Neural cell (in vitro differentiated cells): Measurements from ENCODE around the gene IL1RAPL2. TPM values are rescaled to one million over a fixed set of nuclear protein-coding genes. Genes with fewer than 3 reads are reported as not detected.

ENCODE experiments used
- H2AFZ ChIP-seq: fragments of 200-600, 300-800 bp; sonication (generic), shearing (Covaris generic); 2 replicates; pipeline ENCODE4 v1.6.0; 2014; ENCODE audit warnings: low read depth, mild to moderate bottlenecking, antibody characterized with exemption, low read length, moderate library complexity
- H3F3A ChIP-seq: fragments of 200-600 bp; shearing (Covaris generic); 2 replicates; pipeline ENCODE4 v1.6.1; 2016; ENCODE audit warnings: mild to moderate bottlenecking, moderate library complexity, mixed read lengths, antibody characterized with exemption, low read length; ENCODE audit not compliant: insufficient read depth, poor library complexity, severe bottlenecking
- H3K27ac ChIP-seq: fragments of 200-600, 300-800 bp; sonication (generic), shearing (Covaris generic); 2 replicates; pipeline ENCODE4 v1.5.1; 2014; ENCODE audit warnings: mild to moderate bottlenecking, low read length, moderate library complexity
- H3K27me3 ChIP-seq: fragments of 300-800, 200-600 bp; sonication (generic), shearing (Covaris generic); 2 replicates; pipeline ENCODE4 v1.6.0; 2014; ENCODE audit warnings: mild to moderate bottlenecking, low read depth, low read length, moderate library complexity; ENCODE audit not compliant: insufficient read depth
- H3K36me3 ChIP-seq: fragments of 300-800, 200-600 bp; sonication (generic), shearing (Covaris generic); 2 replicates; pipeline ENCODE4 v1.5.1; 2014; ENCODE audit warnings: mild to moderate bottlenecking, antibody characterized with exemption, low read length, moderate library complexity; ENCODE audit not compliant: insufficient read depth
- H3K4me2 ChIP-seq: fragments of 300-800, 200-600 bp; sonication (generic), shearing (Covaris generic); 2 replicates; pipeline ENCODE4 v1.6.0; 2014; ENCODE audit warnings: mild to moderate bottlenecking, low read length
- H3K4me3 ChIP-seq: fragments of 300-800, 200-600 bp; sonication (generic), shearing (Covaris generic); 2 replicates; pipeline ENCODE4 v1.5.1; 2014; ENCODE audit warnings: mild to moderate bottlenecking, low read length, moderate library complexity
- H3K79me2 ChIP-seq: fragments of 200-600 bp; shearing (Covaris generic); replicated peaks from 2 replicates; pipeline ENCODE4 v1.6.0; 2014; ENCODE audit warnings: mild to moderate bottlenecking, low read length, moderate library complexity; ENCODE audit not compliant: insufficient read depth
- H3K9ac ChIP-seq: fragments of 300-800, 200-600 bp; sonication (generic), shearing (Covaris generic); 2 replicates; pipeline ENCODE4 v1.6.1; 2016; ENCODE audit warnings: mild to moderate bottlenecking, low read length, mixed read lengths
- H3K9me2 ChIP-seq: fragments of 200-600 bp; shearing (Covaris generic); 2 replicates; pipeline ENCODE4 v1.6.1; 2016; ENCODE audit warnings: mild to moderate bottlenecking, low read length, mixed read lengths; ENCODE audit not compliant: insufficient read depth
- H3K9me3 ChIP-seq: fragments of 200-600, 300-800 bp; sonication (generic), shearing (Covaris generic); 2 replicates; pipeline ENCODE4 v1.6.1; 2016; ENCODE audit warnings: mild to moderate bottlenecking, mixed run types, low read length, moderate library complexity, mixed read lengths
- H4K20me1 ChIP-seq: fragments of 200-600 bp; shearing (Covaris generic); 2 replicates; pipeline ENCODE4 v1.6.1; 2016; ENCODE audit warnings: mild to moderate bottlenecking, mixed run types; ENCODE audit not compliant: insufficient read depth
- EZH2 ChIP-seq: fragments of 200-600, 300-800 bp; shearing (Covaris generic), sonication (generic); IDR thresholded peaks from 2 replicates; pipeline ENCODE4 v1.6.1; 2014; ENCODE audit warnings: antibody characterized with exemption, low read length, borderline replicate concordance, mild to moderate bottlenecking; ENCODE audit not compliant: insufficient read depth, poor library complexity, severe bottlenecking
- POLR2AphosphoS5 ChIP-seq: IDR thresholded peaks from 2 replicates; pipeline ENCODE4 v1.6.1; 2012
- RAD21 ChIP-seq: fragments of 450-650 bp; conservative IDR thresholded peaks from 2 replicates; pipeline ENCODE4 v1.6.1; 2014; ENCODE audit warnings: antibody characterized with exemption, mild to moderate bottlenecking, moderate library complexity
- SMC3 ChIP-seq: fragments of 450-650 bp; conservative IDR thresholded peaks from 2 replicates; pipeline ENCODE4 v1.6.1; 2014; ENCODE audit warnings: antibody characterized with exemption, mild to moderate bottlenecking, moderate library complexity; ENCODE audit not compliant: poor library complexity
- TAF1 ChIP-seq: IDR thresholded peaks from 2 replicates; pipeline ENCODE4 v1.6.1; 2012; ENCODE audit warnings: low read depth
- polyA plus RNA-seq: library from polyadenylated mRNA; depleted of rRNA; stranded (reverse); fragments of >200 nt; gene quantifications from 2 replicates; pipeline ENCODE4 v1.2.3, GENCODE V29; 2014
- TF ChIP-seq, protein P1 (sequence below): fragments of 450-650 bp; IDR thresholded peaks from 2 replicates; pipeline ENCODE4 v1.5.1; 2014; ENCODE audit warnings: antibody characterized with exemption, mild to moderate bottlenecking, moderate library complexity; ENCODE audit not compliant: poor library complexity, severe bottlenecking
- TF ChIP-seq, protein P2 (sequence below): IDR thresholded peaks from 2 replicates; pipeline ENCODE4 v1.6.1; 2012; ENCODE audit warnings: borderline replicate concordance

IL1RAPL2 gene
- polyA plus RNA-seq, 1 donor from 2014 or later = not detected

DNA sequence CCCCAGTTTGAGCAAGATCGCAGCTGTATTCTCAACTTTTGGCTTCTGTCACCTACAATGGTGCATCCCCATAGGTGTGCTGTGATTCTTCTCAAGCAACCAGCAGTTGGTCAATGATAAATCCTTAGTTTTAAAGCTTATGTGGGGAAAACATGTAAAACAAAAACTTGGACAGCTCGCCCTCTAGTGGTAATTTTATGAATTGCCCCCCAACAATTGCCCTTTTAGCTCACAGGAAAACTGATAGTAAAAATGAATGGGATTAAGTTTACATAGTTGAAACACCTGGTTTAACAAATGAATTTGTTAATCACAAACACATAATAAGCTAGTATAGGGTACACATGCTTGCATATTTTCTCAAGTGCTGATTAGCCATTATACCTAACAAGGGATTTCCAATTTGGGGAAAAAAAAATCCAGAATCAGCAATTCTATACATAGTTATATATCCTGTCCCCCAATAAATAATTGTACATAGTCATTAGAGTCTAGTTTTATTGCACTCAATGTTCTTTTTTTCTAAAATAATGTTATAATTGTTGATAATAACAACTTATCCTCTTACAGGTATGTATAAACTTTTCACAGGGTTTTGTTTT is 624.4 kb downstream of the IL1RAPL2 start:
- Histone ChIP-seq H3K4me2 (no peak overlapping the region), H3K79me2 (no peaks in the 10 kb centered on the region), H4K20me1 (no peaks in the 10 kb centered on the region), H3K27me3 (no peaks in the 10 kb centered on the region), H3K36me3 (no peaks in the 10 kb centered on the region), H3F3A (no peaks in the 10 kb centered on the region), H3K27ac (no peak overlapping the region), H3K9me2 (no peaks in the 10 kb centered on the region), H2AFZ (no peak overlapping the region), H3K4me3 (no peak overlapping the region), H3K9ac (no peak overlapping the region), H3K9me3 (no peaks in the 10 kb centered on the region)
- TF ChIP-seq, protein P1, sequence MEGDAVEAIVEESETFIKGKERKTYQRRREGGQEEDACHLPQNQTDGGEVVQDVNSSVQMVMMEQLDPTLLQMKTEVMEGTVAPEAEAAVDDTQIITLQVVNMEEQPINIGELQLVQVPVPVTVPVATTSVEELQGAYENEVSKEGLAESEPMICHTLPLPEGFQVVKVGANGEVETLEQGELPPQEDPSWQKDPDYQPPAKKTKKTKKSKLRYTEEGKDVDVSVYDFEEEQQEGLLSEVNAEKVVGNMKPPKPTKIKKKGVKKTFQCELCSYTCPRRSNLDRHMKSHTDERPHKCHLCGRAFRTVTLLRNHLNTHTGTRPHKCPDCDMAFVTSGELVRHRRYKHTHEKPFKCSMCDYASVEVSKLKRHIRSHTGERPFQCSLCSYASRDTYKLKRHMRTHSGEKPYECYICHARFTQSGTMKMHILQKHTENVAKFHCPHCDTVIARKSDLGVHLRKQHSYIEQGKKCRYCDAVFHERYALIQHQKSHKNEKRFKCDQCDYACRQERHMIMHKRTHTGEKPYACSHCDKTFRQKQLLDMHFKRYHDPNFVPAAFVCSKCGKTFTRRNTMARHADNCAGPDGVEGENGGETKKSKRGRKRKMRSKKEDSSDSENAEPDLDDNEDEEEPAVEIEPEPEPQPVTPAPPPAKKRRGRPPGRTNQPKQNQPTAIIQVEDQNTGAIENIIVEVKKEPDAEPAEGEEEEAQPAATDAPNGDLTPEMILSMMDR = peak; percentile 73
- no peak for TF ChIP-seq TAF1
- peak; percentile 77 for TF ChIP-seq RAD21
- TF ChIP-seq SMC3 = peak; percentile 81

DNA sequence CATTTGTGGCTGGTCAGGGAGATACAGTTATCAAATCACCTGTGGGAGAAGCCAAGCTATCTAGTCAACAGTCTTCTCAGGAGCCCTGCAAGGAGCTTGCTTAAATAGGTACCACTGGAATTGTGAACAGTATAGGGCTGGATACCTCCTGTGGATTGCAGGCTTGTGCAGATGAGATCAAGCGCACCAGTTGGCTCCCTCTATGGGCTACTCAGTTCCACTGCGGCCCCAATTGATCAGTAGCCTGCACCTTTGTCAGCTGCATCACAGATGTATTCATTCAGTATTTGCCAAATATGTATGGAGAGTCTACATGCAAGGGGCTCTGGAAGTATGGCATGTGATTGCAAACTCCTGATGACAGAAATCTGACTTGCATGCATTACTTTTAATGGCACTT is 625.9 kb downstream of the IL1RAPL2 start:
- Histone ChIP-seq H3F3A (no peaks in the 10 kb centered on the region), H3K27me3 (no peaks in the 10 kb centered on the region)

More for the DNA sequence above, 625.9 kb downstream of the IL1RAPL2 start:
- H3K9ac ChIP-seq = no peak overlapping the region
- no peak overlapping the region for H3K4me2 ChIP-seq
- no peaks in the 10 kb centered on the region for H3K9me3 ChIP-seq
- H4K20me1 ChIP-seq = no peaks in the 10 kb centered on the region
- no peaks in the 10 kb centered on the region for H3K79me2 ChIP-seq
- H3K4me3 ChIP-seq = no peak overlapping the region
- H2AFZ ChIP-seq = no peak overlapping the region
- TF ChIP-seq SMC3 (peak; percentile 51), TAF1 (no peak), EZH2 (no peak), POLR2AphosphoS5 (no peak), RAD21 (peak; percentile 42)
- TF ChIP-seq, protein P2, sequence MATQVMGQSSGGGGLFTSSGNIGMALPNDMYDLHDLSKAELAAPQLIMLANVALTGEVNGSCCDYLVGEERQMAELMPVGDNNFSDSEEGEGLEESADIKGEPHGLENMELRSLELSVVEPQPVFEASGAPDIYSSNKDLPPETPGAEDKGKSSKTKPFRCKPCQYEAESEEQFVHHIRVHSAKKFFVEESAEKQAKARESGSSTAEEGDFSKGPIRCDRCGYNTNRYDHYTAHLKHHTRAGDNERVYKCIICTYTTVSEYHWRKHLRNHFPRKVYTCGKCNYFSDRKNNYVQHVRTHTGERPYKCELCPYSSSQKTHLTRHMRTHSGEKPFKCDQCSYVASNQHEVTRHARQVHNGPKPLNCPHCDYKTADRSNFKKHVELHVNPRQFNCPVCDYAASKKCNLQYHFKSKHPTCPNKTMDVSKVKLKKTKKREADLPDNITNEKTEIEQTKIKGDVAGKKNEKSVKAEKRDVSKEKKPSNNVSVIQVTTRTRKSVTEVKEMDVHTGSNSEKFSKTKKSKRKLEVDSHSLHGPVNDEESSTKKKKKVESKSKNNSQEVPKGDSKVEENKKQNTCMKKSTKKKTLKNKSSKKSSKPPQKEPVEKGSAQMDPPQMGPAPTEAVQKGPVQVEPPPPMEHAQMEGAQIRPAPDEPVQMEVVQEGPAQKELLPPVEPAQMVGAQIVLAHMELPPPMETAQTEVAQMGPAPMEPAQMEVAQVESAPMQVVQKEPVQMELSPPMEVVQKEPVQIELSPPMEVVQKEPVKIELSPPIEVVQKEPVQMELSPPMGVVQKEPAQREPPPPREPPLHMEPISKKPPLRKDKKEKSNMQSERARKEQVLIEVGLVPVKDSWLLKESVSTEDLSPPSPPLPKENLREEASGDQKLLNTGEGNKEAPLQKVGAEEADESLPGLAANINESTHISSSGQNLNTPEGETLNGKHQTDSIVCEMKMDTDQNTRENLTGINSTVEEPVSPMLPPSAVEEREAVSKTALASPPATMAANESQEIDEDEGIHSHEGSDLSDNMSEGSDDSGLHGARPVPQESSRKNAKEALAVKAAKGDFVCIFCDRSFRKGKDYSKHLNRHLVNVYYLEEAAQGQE = no peak
- TF ChIP-seq, protein P1 = peak; percentile 51
- H3K36me3 ChIP-seq = no peaks in the 10 kb centered on the region
- H3K9me2 ChIP-seq = no peaks in the 10 kb centered on the region
- no peak overlapping the region for H3K27ac ChIP-seq
